HG02588 (cell line): ENCODE results near the gene NABP1.

Source experiments
- ATAC-seq: cut with Tn5 transposase; IDR thresholded peaks from one replicate; pipeline ENCODE4 v1.9.1; 2021; ENCODE audit warnings: mild to moderate bottlenecking, moderate library complexity; ENCODE audit not compliant: unreplicated experiment

The NABP1 gene

GRCh38 chr2:191703079-191703725, 25.3 kb downstream of the NABP1 start:
- ATAC-seq: no peak

GRCh38 chr2:191705084-191705483, 27.1 kb downstream of the NABP1 start:
- no peak for ATAC-seq

- no peak for ATAC-seq
Observed at GRCh38 chr2:191705701-191706100, 27.8 kb downstream of the NABP1 start.

GRCh38 chr2:191706791-191707190, 28.9 kb downstream of the NABP1 start:
- ATAC-seq: no peak

GRCh38 chr2:191707542-191707941, 29.6 kb downstream of the NABP1 start:
- no peak for ATAC-seq

- no peak for ATAC-seq
Observed at GRCh38 chr2:191710411-191710900, 32.5 kb downstream of the NABP1 start.

GRCh38 chr2:191711621-191712020, 33.7 kb downstream of the NABP1 start:
- ATAC-seq: no peak

GRCh38 chr2:191713837-191714236, 35.9 kb downstream of the NABP1 start:
- no peak for ATAC-seq

- ATAC-seq: no peak
Observed at GRCh38 chr2:191714925-191715324, 37.0 kb downstream of the NABP1 start.

- ATAC-seq: no peak
Observed at GRCh38 chr2:191715471-191715870, 37.5 kb downstream of the NABP1 start.

- no peak for ATAC-seq
Observed at GRCh38 chr2:191719261-191719660, 41.3 kb downstream of the NABP1 start.

GRCh38 chr2:191719938-191720337, 42.0 kb downstream of the NABP1 start:
- no peak for ATAC-seq

- no peak for ATAC-seq
Observed at GRCh38 chr2:191721331-191721730, 43.4 kb downstream of the NABP1 start.

- peak; percentile 55 for ATAC-seq
Observed at GRCh38 chr2:191724015-191724414, 46.1 kb downstream of the NABP1 start.

- ATAC-seq: no peak
Observed at GRCh38 chr2:191728750-191729624, 51.1 kb downstream of the NABP1 start.

- ATAC-seq: no peak
Observed at GRCh38 chr2:191730263-191730662, 52.3 kb downstream of the NABP1 start.
